ENCODE measurements around the gene KCNS1.
"Not testable (repeated sequence)": the region's sequence is repeated elsewhere in the genome, so short reads cannot be mapped to it uniquely, and the experiment has no call there.

Gene KCNS1, protein sequence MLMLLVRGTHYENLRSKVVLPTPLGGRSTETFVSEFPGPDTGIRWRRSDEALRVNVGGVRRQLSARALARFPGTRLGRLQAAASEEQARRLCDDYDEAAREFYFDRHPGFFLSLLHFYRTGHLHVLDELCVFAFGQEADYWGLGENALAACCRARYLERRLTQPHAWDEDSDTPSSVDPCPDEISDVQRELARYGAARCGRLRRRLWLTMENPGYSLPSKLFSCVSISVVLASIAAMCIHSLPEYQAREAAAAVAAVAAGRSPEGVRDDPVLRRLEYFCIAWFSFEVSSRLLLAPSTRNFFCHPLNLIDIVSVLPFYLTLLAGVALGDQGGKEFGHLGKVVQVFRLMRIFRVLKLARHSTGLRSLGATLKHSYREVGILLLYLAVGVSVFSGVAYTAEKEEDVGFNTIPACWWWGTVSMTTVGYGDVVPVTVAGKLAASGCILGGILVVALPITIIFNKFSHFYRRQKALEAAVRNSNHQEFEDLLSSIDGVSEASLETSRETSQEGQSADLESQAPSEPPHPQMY

GRCh38 chr20:45100563-45101245, at the start of gene KCNS1:
Gene KCNS1 (minus strand): TSS chr20:45101127. CDS start chr20:45099236, 1,891 bp downstream.
- no peak for DNase-seq (ENCODE audit: low read depth)

DNA sequence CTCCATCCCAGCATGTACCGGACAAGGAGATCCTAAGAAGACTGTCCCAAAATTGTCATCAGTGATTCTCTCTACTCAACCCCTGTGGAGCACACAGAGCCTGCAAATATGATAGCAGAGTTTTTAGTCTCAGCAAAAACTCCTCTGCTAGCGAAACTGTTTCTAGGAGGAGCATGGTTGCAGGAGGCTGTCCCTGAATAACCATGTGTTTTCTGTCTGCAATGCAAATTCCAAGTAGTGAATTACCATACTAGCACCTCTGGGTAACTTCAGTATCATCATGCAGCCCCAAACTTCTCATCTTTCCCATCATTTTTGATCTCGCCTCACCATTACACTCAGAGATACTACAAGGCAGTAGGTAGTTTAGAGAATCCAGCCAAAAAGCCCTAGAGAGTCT, 48.1 kb upstream of the KCNS1 start:
- DNase-seq (ENCODE audit: low read depth) = no peak

- no peak for DNase-seq (ENCODE audit: low read depth)
These were observed 39.9 kb upstream of the KCNS1 start for GRCh38 chr20:45140836-45141235.

- DNase-seq (ENCODE audit: low read depth) = not testable (repeated sequence)
These were observed 38.9 kb upstream of the KCNS1 start for GRCh38 chr20:45139733-45140375.

GRCh38 chr20:45138561-45139300, 37.8 kb upstream of the KCNS1 start:
- DNase-seq (ENCODE audit: low read depth) = peak; percentile 21

- no peak for DNase-seq (ENCODE audit: low read depth)
These were observed 36.0 kb upstream of the KCNS1 start for GRCh38 chr20:45136911-45137310.

GRCh38 chr20:45128099-45128498, 27.2 kb upstream of the KCNS1 start:
- DNase-seq (ENCODE audit: low read depth) = no peak

DNA sequence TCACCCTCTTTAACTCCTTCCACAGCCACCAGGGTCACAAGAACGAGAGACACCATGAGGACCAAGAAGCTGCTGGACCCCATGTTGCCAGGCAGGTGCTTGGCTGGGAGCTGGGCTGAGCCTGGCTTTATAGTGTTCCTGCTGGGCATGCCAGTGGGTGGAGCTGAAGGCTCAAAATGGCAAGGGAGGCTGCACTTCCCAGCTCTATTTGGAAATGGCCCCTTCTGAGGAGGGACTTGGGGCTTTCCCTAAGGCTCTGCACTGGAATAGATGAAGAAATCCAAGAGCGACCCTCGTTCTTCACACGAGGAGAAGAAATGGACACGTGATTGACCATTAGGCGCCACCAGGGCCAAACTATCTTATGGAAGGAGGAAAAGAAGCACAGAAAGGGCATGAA, 23.4 kb upstream of the KCNS1 start, which contains the start of gene WFDC12:
TSS of gene WFDC12 (minus strand) at position 101 of the 400 bp plus-strand sequence. CDS start at position 83, 18 bp downstream.
- no peak for DNase-seq (ENCODE audit: low read depth)

GRCh38 chr20:45121388-45121787, 20.5 kb upstream of the KCNS1 start:
- no peak for DNase-seq (ENCODE audit: low read depth)

GRCh38 chr20:45119556-45120266, 18.8 kb upstream of the KCNS1 start:
- no peak for DNase-seq (ENCODE audit: low read depth)

DNA sequence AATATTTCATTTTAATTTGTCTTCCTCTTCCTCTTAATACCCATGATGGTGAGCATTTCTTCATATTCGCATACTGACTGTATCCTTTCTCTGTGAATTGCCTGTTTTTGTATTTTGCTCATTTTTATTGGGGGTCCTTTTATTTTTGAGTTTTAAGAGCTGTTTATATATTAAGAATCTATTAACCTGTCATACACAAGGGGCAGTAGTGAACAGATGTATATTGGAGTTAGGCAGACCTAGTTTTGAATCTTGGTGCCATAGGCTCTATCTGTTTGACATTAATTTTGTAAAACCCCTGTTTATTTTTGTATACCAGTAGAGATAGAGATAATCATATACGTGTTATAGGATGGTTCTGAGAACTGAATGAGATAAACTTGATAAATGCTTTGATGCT, 17.1 kb upstream of the KCNS1 start:
- no peak for DNase-seq (ENCODE audit: low read depth)

DNA sequence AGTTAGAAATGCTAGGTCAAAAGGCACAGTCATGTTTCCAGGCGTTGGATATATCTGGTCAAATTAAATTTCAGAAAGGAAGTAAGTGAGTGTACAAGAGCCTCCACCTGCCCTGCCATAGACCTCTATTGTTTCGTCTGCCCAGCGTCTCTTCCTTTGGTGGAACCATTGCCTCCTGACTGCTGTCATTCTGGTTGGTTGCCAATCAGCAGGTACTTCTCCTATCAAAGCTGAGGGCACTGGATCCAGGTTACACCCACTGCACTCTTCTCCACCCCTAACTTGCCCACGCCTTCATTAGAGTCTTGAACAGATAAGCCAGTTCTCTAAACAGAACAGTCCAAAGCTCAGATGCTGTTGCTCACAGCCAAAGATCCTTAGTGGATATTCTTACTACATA, 16.7 kb upstream of the KCNS1 start:
- no peak for DNase-seq (ENCODE audit: low read depth)

GRCh38 chr20:45115829-45116228, 14.9 kb upstream of the KCNS1 start:
- no peak for DNase-seq (ENCODE audit: low read depth)

- no peak for DNase-seq (ENCODE audit: low read depth)
These were observed 14.5 kb upstream of the KCNS1 start for GRCh38 chr20:45115386-45115774.

DNA sequence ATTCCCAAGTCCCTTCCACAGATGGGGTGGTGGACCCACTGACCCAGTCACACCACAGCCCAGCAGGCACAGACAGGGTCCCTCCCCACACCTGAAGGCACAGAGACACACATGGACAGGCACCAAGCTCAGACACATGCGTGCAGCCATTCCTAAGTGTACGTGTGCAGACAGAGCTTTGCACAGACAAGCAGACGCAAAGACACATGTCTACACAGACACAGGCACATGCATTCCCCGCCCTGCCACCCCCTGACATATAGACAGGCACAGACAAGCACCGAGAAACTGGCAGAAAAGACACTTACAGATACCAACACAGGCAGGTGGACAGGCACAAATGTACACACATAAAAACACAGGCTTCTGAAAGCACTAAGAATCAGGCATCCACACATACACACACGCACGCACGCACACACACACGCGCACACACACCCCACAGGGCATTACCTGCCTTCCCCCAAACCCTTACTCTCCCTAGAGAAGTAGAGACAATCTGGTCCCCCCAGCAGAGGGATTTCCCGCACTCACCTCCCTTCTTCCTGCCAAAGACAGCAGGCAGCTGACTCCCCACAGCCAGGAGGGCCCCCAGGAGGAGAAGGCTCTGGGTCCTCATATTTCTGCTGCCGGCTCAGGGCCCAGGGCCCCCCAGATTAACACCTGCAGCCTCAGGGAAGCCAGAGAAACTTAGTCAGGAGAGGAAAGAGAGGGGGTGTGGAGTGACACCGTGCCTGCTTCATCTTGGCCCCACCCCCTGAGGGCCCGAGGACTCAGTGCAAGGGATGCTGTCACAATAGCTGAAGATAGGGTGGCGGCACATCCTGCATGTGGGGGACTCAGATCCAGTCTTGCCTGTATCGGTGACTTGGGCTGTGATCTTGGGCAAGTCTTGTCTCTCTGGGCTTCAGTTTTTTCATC, 13.8 kb upstream of the KCNS1 start, which contains the start of gene WFDC5:
TSS of gene WFDC5 (minus strand) at position 710 of the 921 bp plus-strand sequence. CDS start at position 619, 91 bp downstream.
- no peak for DNase-seq (ENCODE audit: low read depth)

DNA sequence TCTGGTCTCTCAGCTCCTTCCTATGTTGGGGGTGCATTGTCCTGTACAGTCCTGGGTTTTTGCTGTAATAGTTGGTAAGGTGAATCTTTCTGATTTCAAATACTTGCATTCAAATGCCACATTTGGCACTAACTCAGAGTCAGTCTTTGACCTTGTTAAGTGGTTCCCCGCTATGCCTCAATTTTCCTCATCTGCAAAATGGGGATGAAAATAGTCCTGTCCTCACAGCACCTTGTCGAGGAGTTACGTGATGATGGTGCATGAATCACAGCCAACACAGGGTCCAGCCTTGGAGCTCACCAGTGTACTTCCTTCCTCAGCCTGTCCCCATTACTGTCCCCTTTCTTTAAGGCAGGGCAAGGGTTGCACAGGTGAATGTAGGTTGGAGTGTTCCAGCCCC, 12.9 kb upstream of the KCNS1 start:
- DNase-seq (ENCODE audit: low read depth) = no peak

DNA sequence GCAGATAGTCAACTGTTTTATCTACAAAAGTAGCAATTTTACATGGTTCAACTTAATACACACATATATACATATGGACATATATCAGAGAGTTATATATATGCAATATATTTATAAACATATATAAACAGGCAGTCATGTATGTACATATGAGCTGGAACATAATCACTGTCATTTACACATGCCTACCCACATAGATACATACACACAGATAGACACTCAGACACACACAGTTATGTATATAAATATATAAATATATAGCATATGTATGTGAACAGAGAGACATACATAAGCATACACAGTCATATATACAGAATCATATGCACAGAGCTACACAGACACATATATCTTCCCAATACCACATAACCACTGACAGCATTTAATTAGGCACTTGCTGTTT, 11.8 kb upstream of the KCNS1 start:
- DNase-seq (ENCODE audit: low read depth) = no peak

GRCh38 chr20:45111799-45112471, 11.0 kb upstream of the KCNS1 start:
- DNase-seq (ENCODE audit: low read depth) = no peak

DNA sequence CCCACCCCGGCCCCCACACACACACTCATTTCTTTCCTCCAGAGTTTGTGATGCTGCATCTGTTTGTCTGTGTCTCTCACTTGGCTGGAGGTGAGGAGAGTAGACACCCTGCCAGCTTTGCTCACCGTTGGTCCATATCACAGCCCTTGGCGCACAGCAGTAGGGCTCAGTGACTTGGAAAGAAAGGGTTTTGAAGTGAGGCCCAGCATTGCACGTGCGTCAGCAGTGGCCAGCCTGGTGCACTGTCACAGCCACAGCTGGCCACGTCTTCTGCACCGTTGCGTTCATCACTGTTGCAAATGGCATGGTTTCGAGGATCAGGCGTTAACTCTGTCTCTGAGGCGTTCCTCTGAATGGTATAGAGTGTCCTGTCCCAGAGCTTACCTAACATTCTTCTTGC, 10.4 kb upstream of the KCNS1 start:
- no peak for DNase-seq (ENCODE audit: low read depth)

Measured in CMK (cell line).